HG03469 (cell line): Measurements from ENCODE around the gene MCF2L.

Source experiments
- ATAC-seq: cut with Tn5 transposase; IDR thresholded peaks from one replicate; pipeline ENCODE4 v1.9.1; 2021; ENCODE audit warnings: mild to moderate bottlenecking, moderate library complexity, moderate number of reproducible peaks; ENCODE audit not compliant: unreplicated experiment

The MCF2L gene

DNA sequence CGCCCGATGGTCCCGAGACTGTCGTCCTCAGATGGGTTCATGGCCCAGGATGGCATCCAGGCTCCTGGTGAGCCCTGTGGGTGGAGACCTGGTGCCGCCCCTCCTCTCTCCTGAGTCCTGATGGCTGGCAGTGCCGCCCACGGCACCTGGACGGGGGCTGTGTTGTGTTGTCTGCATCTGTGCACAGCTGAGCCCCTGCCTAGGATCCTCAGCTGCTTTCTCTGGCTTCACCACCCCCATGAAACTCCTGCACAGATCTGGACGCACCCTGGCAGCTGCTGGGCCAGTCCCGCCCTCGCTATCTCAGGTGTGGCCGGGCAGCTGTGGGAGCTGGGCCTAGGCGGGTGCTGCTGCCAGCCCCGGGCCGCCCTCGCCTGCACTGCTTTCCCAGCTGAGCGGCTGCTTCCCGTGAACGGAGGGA lies 27.7 kb downstream of the MCF2L start:
- no peak for ATAC-seq

DNA sequence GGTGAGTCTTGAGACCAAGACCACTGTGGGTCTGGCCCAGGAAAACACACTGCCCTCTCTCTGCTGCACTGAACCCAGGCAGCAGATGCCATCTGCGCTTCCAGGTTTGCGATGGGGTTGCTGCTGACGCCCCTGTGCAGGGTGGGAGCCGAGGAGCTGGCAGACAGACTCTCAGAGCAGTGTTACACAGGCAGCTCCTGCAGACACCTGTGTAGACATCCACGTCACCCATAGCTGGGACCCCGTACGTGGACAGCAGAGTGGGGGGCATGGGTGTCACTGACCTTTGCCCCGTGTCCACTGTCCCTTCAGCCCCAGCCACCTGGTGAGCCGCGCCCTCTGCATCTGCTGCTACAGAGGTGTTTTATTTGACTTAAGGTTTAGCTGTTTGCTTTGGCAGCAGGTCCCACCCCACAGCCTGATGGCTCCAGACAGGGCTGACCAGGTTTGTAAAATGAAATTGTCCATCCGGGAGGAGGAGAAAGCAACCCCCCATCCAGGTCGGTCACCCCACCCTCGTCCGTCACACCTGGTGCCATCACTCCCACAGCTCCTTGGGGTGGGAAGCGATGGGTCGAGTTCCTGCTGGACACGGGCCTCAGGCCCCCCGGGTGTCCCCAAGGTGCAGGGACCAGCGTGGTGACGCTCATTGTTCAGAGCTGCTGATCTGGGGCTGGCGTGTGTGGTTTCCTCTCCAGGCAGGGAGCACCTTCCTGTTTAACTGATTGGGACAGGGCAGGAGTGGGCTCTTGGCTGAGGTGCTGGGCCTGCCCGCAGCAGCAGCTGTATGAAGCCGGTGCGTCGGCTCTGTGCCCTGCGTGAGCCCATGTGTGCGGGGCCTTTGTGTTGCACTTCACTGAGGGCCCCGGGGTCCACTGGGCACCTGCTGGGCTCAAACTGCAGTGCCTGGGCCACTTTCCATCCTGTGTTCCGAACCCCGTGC lies 28.4 kb downstream of the MCF2L start:
- ATAC-seq, result no peak

DNA sequence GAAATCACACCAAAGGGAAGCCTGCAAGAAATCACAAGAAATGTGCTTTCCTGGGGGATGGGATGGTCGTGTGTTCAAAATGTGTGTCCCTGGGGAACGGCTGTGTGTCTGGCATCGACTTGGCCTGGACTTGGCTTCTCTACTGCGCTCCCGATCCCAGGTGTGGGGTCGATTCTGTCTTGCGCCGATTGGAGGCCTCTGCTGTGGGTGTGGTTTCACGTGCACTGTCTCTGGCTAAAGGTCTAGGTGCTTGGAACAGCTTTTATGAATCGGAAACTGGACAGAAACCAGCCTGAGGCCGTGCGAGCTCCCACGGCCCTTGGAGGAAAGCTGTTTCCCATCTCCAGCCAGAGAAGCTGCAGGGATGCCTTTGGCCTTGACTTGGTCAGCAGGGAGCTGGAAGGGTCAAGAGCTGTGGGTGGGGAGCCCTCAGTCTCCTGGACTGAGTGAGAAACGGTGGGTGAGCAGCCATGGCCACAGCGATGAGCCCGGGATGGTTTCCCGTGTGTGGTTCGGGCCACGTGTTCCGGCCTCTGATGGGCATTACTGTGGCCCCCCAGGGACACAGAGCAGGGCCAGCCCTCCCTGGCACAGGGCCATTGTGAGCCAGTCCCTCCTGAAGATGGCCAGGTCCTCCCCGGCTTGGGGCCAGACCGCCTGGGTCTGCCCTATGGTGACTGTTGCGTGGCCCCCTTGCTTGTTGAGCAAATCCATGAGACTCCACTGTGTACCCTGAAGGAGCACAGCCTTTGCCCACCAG lies 29.7 kb downstream of the MCF2L start:
- ATAC-seq, result no peak

DNA sequence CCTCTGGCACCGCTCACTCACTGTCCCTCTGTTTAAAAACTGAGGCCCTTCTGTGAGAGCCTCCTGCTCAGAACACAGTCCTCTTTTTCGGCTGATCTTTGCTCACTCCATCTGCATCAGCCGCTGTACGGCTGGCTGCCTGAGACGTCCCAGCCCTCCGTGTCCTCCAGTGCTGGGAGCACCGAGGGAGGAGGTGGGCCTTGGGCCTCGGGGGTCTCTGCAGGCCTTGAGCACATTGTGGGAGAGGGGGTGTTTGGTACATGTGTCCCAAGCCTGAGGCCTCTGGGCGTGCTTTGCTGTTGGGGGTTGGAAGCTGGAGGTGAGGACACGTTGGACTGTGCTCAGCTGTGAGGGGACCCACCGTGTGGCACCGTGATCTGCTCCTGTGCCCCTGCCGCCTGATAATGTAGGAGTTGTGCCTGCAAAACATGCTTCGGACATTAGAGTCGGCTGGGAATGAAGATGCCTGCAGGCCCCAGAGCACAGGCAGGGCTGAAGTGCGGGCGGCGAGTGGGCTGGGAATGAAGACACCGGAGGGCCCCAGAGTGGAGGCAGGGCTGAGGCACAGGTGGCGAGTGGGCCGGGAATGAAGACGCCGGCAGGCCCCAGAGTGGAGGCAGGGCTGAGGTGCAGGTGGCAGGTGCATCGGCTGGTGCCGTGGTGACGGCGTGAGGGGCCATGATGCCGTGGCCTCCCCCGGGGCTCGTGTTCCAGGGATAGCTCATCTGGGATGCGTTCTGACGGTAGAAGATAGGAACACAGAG lies 30.6 kb downstream of the MCF2L start:
- no peak for ATAC-seq

DNA sequence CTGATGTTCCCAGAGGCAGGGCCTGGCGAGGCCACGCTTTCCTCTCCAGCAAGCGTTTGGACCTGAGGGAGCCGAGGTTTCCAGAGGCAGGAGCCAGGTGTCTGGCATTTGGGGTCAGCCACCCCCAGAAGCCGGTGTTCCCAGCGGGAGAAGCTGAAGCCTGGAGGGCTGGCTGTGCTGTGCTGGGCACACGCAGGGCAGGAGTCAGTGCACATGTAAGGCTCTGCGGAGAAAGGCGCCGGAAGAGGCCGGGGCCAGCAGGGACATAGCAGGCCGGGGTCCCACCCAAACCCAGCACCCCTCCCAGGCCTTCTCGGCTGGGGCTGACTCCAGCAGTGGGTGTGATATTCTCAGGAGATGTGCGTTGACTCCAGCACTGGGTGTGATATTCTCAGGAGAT lies 31.6 kb downstream of the MCF2L start:
- no peak for ATAC-seq

DNA sequence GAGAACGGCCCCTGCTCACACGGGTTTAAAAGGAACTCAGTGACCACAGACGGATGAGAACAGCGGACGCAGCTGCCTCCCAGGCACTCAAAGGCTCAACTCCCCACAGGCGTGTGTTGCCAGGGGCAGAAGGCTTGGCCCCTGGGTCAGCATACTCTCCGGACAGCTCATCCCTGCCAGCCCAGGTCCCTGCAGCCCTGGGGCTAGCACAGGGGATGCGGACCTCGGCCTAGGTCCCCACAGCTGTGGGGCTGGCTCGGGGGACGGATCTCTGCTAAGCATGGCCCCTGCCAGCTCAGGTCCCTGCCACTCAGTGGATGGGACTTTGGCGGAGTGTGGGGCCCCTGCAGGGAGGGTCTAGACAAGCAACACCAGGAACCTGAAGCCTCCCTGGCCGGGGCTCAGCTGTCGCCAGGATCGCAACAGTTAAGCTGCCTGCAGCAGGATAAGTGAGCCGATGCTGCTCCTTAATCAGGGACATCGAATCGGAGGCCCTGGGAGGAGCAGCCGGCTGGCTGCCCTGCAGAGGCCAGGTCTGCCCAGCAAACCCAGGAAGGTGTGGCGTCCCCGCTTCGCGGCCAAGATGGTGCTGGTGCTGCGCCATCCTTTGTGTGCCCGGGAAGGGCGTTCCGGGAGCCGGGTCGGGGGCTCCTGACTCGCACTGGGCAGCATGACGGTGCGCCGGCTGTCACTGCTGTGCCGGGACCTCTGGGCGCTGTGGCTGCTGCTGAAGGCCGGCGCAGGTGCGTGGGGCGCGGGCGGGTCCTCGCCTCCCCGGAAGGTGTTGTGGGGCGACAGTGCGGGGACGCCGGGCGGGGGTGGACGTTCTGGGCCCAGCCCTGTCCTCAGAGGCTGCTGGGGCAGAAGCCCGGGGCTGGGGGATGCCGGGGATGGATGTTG lies 32.5 kb downstream of the MCF2L start:
- no peak for ATAC-seq

DNA sequence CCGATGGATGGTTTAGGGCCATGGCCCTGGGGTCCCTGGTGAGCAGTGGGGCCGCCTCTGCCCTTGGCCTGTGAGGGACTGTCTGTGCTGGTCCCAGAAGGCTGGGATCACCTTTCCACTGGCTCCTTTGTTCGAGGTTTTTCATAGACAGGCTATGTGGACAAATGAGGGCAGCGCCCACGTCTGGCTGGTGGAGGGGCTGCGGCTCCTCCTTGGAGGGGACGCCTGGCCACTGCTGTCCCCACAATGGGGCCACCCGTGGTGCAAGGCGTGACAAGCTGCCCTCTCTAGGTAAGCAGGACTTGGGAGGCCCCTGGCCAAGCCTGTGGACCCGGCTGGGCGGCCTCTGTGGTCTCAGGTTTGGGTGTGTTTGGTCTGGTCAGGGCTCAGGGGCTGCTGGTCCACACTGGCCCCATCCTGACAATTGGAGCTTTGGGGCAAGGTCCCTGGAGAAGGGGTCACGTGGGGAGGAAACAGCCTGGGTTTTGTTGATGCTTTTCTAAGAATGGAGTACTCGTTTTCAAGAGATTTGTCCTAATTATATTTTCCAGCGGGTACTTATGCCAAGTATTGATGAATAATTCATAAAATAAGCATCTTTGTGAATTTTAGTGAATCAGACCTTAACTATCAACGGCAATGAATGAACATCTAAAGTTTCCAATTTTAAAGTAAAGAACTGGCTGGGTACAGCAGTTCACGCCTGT lies 33.3 kb downstream of the MCF2L start:
- ATAC-seq, result no peak

DNA sequence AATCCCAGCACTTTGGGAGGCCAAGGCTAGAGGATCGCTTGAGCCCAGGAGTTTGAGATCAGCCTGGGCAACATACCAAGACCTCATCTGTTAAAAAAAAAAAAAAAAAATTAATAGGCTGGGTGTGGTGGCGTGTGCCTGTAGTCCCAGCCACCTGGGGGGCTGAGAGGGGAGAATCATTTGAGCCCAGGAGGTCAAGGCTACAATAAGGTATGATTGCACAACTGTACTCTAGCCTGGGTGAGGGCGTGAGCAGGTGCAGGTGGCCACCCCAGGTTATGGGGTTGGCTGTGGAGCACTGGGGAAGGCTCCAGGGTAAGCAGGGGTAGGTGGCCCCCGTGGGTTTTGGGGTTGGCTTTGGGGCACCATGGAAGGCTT lies 33.9 kb downstream of the MCF2L start:
- no peak for ATAC-seq

DNA sequence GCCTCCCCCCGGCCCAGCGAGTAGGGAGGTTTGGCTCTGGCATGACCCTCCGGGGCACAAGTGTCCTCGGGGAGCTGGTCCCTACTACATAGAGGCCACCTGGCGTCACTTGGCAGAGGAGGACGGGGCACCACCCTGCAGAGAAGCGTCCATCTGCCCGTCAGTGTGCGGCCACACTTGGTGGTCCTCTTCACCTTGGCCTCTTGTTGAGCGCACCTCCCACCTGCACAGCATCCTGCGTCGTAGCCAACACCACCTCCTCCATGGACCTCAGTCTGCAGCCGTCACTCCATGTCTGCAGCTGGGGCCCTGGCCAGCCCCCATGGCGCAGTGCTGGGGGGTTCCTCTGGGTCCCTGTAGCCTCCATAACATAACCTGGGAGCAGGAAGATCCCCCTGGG lies 35.1 kb downstream of the MCF2L start:
- ATAC-seq, result no peak

DNA sequence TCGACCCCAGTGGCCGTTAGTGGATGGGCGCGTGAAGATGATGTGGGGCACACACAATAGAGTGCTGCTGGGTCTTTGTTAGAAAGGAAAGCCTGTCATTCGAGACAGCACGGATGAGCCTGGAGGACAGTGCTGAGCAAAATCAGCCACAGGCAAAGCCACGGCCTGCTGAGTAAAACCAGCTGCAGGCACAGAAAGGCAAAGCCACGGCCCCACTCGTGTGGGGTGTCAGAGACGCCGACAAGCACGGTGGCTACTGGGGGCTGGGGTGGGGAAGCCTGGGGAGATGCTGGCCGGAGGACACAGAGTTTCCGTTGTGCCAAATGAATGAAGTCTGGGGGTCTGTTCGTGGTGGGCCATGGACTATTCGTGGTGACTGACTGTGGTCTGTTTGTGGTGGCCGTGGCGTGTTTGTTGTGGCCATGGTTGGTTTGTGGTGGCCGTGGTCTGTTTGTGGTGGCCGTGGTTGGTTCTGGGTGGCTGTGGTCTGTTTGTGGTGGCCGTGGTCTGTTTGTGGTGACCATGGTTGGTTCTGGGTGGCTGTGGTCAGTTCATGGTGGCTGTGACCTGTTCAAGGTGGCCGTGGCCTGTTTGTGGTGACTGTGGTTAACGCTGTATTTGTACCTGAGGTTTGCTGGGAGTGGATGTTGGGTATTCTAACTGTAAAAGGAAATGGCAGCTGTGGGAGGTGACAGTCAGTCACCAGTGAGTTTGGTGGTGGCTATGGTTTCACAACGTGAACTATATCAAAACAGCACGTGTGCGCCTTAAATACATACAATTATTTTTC lies 36.3 kb downstream of the MCF2L start:
- no peak for ATAC-seq

DNA sequence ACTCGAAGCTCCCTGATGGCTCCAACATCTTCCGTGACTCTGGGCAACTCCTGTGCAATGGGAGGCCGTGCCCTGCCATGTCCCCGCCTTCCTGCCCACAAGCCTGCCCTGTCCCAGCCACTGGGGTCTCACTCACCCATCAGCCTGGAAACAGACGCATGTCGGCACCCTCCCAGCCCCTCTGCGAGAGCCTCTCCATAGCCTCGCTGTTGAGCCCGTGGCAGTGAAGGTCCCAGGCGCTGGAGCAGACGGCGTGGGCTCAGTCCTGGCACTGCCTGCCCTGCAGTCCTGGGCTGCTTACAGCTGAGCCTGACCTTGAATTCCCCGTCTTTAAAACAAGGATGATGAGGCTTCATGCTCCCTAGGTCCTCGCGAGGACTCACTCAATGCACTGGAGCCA lies 37.0 kb downstream of the MCF2L start:
- ATAC-seq, result no peak

DNA sequence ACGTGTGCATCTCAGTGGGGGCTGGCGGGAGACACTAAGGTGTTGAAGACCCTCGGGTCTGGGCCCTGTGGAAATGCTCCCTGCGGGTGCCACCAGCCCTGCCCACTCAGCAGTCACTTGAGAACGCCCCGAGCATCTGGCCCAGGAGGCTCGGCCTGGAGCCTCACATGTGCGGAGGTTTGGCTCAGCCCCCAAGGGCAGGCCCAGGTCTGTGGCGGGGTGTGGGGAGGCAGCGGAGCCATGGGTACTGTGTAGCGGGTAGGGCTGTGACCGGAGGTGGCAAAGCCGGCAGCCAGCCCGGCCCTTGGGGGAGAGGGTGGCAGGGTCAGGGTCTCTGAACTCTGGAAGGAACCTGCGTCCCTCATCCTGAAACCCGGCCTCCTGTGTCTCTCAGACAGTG lies 37.6 kb downstream of the MCF2L start:
- ATAC-seq, result no peak

DNA sequence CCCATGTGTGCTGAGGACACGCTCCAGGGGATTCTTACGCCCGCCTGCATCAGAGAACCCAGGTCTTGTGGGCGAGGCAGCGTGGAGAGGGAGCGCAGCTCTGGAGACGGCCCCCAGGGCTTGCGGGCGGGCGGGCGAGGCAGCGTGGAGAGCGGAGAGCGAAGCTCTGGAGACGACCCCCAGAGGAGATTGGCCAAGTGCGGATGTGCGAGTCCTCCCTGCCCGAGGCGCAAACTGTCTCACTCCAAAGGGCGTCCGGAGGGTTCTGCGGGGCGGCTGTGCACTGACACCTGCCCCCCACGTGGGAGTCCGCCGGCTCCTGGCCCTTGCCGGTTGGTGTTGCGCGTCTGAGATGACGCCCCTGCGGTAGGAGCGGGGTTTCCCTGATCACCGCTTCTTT lies 39.8 kb downstream of the MCF2L start:
- ATAC-seq, result no peak

DNA sequence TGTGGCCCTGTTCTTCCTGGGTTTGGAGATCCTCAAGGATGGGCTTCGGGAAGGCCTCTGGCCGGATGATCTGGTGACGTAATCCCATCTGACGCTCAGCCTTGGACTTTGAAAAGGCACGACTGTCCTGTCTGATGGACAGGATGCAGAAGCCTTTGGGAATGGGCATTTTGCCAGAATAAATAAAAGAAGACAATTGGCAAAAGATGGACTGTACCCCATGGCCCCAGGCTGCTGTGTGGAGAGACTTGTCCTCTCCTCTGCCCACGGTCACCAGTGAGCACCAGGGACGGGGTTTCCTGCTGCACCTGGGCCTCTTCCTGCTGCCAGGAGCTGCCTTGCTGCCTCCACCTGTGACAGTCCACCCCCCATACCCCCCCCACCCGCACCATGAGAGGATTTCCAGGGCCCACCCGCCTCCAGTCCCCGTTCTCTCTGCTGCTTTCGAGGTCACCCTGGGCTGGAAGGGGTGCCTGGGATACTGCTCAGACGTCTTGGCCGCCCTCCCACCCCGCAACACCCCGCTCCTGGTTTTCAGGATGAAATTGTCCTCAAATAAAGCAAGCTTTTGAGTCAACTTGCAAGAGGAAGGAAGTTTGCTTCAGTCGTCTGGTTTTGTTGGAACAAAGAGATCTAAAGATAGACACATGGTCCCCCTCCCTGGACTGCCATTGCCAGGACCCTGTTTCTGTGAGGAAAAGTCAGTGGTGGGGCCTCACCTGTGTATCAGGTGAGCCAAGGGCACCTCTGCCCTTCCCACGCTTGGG lies 40.9 kb downstream of the MCF2L start:
- ATAC-seq, result no peak

DNA sequence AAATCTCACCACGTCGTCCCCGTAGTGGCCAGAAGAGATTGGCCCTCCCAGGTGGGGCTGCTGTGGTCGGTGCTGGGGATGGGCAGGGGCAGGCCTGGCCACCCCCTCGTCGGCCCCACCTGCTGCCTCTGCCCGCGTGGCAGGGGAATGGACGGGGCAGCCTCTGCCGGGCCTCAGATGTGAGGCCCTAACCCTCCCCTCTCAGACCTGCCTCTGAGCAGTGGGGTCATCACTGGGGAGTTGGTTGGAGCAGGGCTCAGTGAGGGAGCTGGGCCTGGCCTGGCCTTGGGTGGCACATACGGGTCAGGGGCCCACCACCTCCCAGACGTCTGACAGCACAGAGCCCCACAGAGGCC lies 41.5 kb downstream of the MCF2L start:
- ATAC-seq, result no peak

DNA sequence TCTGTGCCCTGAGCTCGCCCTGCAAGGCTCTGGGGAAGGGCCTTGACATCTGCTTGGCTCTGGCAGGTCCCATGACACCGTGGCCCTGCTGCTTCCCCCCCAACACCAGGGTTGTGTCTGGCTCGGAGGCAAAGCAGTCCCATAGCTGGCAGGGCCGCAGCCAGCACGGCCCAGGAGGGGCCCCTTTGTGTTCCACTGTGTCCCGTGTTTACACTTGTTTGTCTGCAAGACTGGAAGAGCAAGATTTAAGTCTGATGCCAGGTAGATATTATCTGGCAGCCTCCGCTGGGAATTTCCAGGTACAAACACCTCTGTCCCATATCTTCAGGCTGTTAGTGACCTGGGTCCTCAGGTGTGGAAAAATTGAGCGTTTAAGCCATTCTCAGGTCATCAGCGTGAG lies 44.3 kb downstream of the MCF2L start:
- no peak for ATAC-seq

DNA sequence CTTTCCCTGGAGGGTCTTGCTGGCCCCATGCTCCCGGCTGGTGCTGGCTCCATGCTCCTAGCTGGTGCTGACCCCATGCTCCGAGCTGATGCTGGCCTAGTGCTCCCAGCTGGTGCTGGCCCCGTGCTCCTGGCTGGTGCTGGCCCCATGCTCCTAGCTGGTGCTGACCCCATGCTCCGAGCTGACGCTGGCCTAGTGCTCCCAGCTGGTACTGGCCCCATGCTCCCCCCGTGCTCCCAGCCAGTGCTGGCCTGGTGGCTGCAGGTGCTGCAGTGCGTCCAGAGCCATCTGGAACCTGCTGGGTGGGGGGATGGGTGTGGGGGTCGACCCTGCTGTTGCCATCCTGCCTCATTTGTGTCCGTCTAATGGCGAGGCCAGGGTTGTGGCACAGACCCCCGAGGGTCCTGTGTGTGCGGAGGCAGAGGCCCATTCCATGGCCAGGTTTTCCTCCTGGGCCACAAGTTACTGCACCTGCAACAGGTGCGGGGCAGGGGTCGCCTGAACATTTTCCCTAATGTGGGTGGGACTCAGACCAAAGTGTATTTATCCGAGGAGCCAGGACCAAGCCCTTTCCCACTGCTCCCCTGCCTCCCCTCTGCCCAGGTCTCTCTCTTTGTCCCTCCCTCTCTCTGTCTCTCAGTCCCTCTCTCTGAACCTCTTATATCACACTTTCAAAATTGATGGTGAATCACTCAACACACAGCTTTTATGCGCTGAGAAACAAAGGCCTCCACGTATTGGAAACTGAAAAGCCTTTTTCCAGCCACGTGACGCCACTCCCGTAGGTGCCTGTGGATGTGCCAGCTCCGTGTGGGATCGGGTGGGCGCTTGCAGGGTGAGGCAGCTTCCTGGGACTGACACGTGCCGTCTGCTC lies 45.1 kb downstream of the MCF2L start:
- ATAC-seq, result no peak
